Measurements from ENCODE around the gene PRKCB.

Gene PRKCB

DNA sequence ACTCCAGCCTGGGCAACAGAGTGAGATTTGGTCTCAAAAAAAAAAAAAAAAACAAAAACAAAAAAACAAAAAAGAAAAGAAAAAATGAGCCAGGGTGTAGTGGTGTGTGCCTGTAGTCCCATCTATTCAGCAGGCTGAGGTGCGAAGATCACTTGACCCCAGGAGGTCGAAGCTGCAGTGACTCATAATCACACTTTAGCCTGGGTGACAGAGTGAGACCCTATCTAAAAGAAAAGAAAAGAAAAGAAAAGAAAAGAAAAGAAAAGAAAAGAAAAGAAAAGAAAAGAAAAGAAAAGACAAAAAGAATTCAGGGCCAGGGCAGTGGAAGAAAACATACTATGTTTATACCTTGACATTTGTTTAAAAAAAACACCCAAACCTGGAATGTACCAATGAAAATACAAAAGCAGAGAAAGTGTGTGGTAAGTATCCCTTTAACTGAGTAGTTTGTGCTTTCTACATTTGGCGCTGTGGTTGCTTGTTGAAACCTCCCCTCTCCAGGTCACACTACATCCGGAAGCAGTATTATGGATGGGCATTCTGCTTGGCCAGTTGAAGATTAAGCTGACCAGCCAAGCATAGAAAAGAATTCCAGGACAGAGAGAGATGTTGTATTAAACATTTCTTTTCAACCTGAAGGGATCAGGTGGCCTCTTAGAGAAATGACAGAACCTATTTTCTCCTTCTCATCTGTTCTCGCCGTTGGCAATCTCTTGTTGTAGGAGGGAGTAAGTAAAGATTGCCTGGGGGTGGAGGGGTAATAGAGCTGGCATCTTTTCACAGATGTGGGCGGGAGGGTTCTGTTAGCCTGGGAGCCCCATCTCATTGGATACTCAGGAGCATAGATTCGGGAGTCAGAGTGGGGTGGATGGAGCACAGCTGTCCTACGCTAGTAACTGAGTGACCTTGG is 12.1 kb upstream of the PRKCB start:
- TF ChIP-seq POLR2AphosphoS5 (IDR thresholded peaks at IDR 0.05; ENCODE audit: low read depth), result no peak
- TF ChIP-seq, protein P1, sequence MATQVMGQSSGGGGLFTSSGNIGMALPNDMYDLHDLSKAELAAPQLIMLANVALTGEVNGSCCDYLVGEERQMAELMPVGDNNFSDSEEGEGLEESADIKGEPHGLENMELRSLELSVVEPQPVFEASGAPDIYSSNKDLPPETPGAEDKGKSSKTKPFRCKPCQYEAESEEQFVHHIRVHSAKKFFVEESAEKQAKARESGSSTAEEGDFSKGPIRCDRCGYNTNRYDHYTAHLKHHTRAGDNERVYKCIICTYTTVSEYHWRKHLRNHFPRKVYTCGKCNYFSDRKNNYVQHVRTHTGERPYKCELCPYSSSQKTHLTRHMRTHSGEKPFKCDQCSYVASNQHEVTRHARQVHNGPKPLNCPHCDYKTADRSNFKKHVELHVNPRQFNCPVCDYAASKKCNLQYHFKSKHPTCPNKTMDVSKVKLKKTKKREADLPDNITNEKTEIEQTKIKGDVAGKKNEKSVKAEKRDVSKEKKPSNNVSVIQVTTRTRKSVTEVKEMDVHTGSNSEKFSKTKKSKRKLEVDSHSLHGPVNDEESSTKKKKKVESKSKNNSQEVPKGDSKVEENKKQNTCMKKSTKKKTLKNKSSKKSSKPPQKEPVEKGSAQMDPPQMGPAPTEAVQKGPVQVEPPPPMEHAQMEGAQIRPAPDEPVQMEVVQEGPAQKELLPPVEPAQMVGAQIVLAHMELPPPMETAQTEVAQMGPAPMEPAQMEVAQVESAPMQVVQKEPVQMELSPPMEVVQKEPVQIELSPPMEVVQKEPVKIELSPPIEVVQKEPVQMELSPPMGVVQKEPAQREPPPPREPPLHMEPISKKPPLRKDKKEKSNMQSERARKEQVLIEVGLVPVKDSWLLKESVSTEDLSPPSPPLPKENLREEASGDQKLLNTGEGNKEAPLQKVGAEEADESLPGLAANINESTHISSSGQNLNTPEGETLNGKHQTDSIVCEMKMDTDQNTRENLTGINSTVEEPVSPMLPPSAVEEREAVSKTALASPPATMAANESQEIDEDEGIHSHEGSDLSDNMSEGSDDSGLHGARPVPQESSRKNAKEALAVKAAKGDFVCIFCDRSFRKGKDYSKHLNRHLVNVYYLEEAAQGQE (IDR thresholded peaks at IDR 0.05; ENCODE audit: insufficient replicate concordance, low read depth), result no peak
- TF ChIP-seq, protein P2, sequence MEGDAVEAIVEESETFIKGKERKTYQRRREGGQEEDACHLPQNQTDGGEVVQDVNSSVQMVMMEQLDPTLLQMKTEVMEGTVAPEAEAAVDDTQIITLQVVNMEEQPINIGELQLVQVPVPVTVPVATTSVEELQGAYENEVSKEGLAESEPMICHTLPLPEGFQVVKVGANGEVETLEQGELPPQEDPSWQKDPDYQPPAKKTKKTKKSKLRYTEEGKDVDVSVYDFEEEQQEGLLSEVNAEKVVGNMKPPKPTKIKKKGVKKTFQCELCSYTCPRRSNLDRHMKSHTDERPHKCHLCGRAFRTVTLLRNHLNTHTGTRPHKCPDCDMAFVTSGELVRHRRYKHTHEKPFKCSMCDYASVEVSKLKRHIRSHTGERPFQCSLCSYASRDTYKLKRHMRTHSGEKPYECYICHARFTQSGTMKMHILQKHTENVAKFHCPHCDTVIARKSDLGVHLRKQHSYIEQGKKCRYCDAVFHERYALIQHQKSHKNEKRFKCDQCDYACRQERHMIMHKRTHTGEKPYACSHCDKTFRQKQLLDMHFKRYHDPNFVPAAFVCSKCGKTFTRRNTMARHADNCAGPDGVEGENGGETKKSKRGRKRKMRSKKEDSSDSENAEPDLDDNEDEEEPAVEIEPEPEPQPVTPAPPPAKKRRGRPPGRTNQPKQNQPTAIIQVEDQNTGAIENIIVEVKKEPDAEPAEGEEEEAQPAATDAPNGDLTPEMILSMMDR (IDR thresholded peaks at IDR 0.05; ENCODE audit: insufficient read depth, low read length), result no peak
- TF ChIP-seq GABPA (IDR thresholded peaks at IDR 0.05; ENCODE audit: low read depth), result no peak
- TF ChIP-seq SPI1 (IDR thresholded peaks at IDR 0.05; ENCODE audit: borderline replicate concordance, low read depth), result no peak
- H3K27me3 ChIP-seq (ENCODE audit: insufficient read depth, poor library complexity, severe bottlenecking), result no peaks in the 10 kb centered on the region
- H3K27ac ChIP-seq (replicated peaks), result no peak overlapping the region
- no peak for DNase-seq (ENCODE audit: low read depth in 1 of 2, low spot score in 1 of 2)
- no peak overlapping the region for H3K4me3 ChIP-seq (replicated peaks; ENCODE audit: insufficient read depth, low read length)

DNA sequence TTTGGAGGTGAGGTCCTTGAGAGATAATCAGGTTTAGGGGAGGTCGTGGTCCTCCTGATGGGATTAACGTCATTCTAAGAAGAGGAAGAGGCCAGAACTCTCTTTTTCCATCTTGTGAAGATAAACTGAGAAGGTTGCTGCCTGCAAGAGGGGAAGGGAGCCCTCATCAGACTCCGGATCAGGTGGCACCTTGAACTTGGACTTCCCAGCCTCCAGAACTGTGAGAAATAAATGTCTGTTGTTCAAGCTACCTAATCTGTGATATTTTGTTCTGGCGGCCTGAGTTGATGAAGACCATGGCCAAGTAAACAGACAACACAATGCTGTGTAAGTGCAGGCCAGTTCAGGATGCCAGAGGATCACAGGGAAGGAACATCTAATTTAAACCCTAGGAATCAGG is 10.9 kb upstream of the PRKCB start:
- no peak overlapping the region for H3K4me3 ChIP-seq (replicated peaks; ENCODE audit: insufficient read depth, low read length)
- no peaks in the 10 kb centered on the region for H3K27me3 ChIP-seq (ENCODE audit: insufficient read depth, poor library complexity, severe bottlenecking)
- DNase-seq (ENCODE audit: low read depth in 1 of 2, low spot score in 1 of 2), result no peak
- TF ChIP-seq POLR2AphosphoS5 (IDR thresholded peaks at IDR 0.05; ENCODE audit: low read depth) (no peak), SPI1 (IDR thresholded peaks at IDR 0.05; ENCODE audit: borderline replicate concordance, low read depth) (no peak)
- H3K27ac ChIP-seq (replicated peaks), result no peak overlapping the region

DNA sequence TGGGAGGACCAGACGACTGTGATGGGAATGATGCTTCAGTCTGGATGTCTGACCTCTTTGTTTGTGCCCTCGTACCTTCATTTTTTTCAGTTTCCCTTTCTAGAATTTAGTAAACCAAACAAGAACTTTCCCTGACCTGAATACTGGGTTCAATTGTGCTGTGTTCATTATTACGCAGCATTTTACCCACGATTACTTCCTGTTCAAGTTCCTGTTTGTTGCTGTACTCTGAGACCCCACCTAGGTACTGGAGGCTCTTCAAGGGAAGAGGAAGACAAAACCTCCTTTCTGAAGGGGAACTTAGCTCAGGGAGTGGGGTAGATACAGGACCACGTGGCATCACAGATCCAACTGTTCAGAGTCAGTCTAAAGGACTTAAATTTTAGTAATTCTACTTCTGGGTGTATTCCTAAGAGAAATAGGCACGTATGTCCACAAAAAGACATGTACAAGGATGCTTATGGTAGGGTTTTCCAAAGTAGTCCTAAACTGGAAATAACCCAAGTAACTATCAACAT is 9.2 kb upstream of the PRKCB start:
- Histone ChIP-seq H3K27me3 (ENCODE audit: insufficient read depth, poor library complexity, severe bottlenecking) (no peaks in the 10 kb centered on the region), H3K4me3 (replicated peaks; ENCODE audit: insufficient read depth, low read length) (no peak overlapping the region), H3K27ac (replicated peaks) (peak overlapping the region; percentile 71)
- TF ChIP-seq POLR2AphosphoS5 (IDR thresholded peaks at IDR 0.05; ENCODE audit: low read depth) (0 out of 2 replicates have a peak, but pooled peaks have one; percentile 41), SPI1 (IDR thresholded peaks at IDR 0.05; ENCODE audit: borderline replicate concordance, low read depth) (peak; percentile 77; the same call in 1 of the 2 replicates), GABPA (IDR thresholded peaks at IDR 0.05; ENCODE audit: low read depth) (0 out of 2 replicates have a peak, but pooled peaks have one; percentile 34)
- TF ChIP-seq, protein P2 (IDR thresholded peaks at IDR 0.05; ENCODE audit: insufficient read depth, low read length), result no peak
- TF ChIP-seq, protein P1 (IDR thresholded peaks at IDR 0.05; ENCODE audit: insufficient replicate concordance, low read depth), result no peak
- DNase-seq (ENCODE audit: low read depth in 1 of 2, low spot score in 1 of 2), result peak; percentile 92

DNA sequence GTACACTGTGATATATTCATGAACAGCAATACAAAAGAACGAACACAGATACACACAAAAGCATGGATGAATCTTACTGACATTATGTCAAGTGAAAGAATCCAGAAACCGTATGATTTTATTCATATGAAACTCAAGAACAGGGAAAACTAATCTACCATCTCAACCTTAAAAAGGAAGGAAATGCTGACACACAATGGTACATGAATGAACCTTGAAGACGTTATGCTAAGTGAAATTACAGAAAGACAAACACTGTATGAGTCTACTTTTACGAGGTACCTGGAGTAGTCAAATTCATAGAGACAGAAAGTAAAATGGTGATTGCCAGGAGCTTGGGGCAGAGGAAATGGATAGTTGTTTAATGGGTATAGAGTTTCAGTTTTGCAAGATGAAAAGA is 8.7 kb upstream of the PRKCB start:
- Histone ChIP-seq H3K4me3 (replicated peaks; ENCODE audit: insufficient read depth, low read length) (no peak overlapping the region), H3K27me3 (ENCODE audit: insufficient read depth, poor library complexity, severe bottlenecking) (no peaks in the 10 kb centered on the region), H3K27ac (replicated peaks) (peak overlapping the region; percentile 71)
- no peak for TF ChIP-seq SPI1 (IDR thresholded peaks at IDR 0.05; ENCODE audit: borderline replicate concordance, low read depth)
- TF ChIP-seq, protein P1 (IDR thresholded peaks at IDR 0.05; ENCODE audit: insufficient replicate concordance, low read depth), result no peak
- no peak for DNase-seq (ENCODE audit: low read depth in 1 of 2, low spot score in 1 of 2)

All from HL-60 (cell line).